ENCODE measurements around the gene MAPK4. TPM values are rescaled to one million over a fixed set of nuclear protein-coding genes. Genes with fewer than 3 reads are reported as not detected.

The MAPK4 gene
- polyA plus RNA-seq, 1 donor = 1.5 TPM

- no peaks in the 10 kb centered on the region for H3K36me3 ChIP-seq (ENCODE audit: control insufficient read depth, insufficient read depth, low read length)
Observed at GRCh38 chr18:50651334-50651733, 91.4 kb downstream of the MAPK4 start.

GRCh38 chr18:50653402-50654093, 93.7 kb downstream of the MAPK4 start:
- Histone ChIP-seq H3K9me3 (ENCODE audit: control insufficient read depth, low read depth, low read length) (no peaks in the 10 kb centered on the region), H3K27me3 (ENCODE audit: control insufficient read depth, insufficient read depth, low read length) (no peaks in the 10 kb centered on the region), H3K4me3 (ENCODE audit: low read length) (no peak overlapping the region), H3K27ac (ENCODE audit: low read length) (peak overlapping the region; percentile 50), H3K4me1 (ENCODE audit: control insufficient read depth, insufficient read depth, low read length) (peaks cover 18% of the 10 kb centered on the region), H3K36me3 (ENCODE audit: control insufficient read depth, insufficient read depth, low read length) (no peaks in the 10 kb centered on the region)
- WGBS (ENCODE audit: insufficient coverage, low lambda C conversion rate) = no CpG with 5 or more reads among the region's 11 CpGs
- DNase-seq = no peak

More at GRCh38 chr18:50651334-50651733, 91.4 kb downstream of the MAPK4 start:
- WGBS (ENCODE audit: insufficient coverage, low lambda C conversion rate) = no CpG with 5 or more reads among the region's 7 CpGs
- Histone ChIP-seq H3K4me1 (ENCODE audit: control insufficient read depth, insufficient read depth, low read length) (peaks cover 18% of the 10 kb centered on the region), H3K9me3 (ENCODE audit: control insufficient read depth, low read depth, low read length) (no peaks in the 10 kb centered on the region), H3K27me3 (ENCODE audit: control insufficient read depth, insufficient read depth, low read length) (no peaks in the 10 kb centered on the region), H3K27ac (ENCODE audit: low read length) (no peak overlapping the region), H3K4me3 (ENCODE audit: low read length) (no peak overlapping the region)
- no peak for DNase-seq

- DNase-seq = no peak
- peak overlapping the region; percentile 50 for H3K27ac ChIP-seq (ENCODE audit: low read length)
- H3K4me3 ChIP-seq (ENCODE audit: low read length) = no peak overlapping the region
- H3K9me3 ChIP-seq (ENCODE audit: control insufficient read depth, low read depth, low read length) = no peaks in the 10 kb centered on the region
- H3K4me1 ChIP-seq (ENCODE audit: control insufficient read depth, insufficient read depth, low read length) = peaks cover 18% of the 10 kb centered on the region
- WGBS (ENCODE audit: insufficient coverage, low lambda C conversion rate) = no CpG with 5 or more reads among the region's 2 CpGs
- H3K27me3 ChIP-seq (ENCODE audit: control insufficient read depth, insufficient read depth, low read length) = no peaks in the 10 kb centered on the region
- H3K36me3 ChIP-seq (ENCODE audit: control insufficient read depth, insufficient read depth, low read length) = no peaks in the 10 kb centered on the region
Observed at GRCh38 chr18:50654211-50654610, 94.3 kb downstream of the MAPK4 start.

GRCh38 chr18:50654658-50655550, 95.0 kb downstream of the MAPK4 start:
- no peak overlapping the region for H3K4me3 ChIP-seq (ENCODE audit: low read length)
- H3K36me3 ChIP-seq (ENCODE audit: control insufficient read depth, insufficient read depth, low read length) = no peaks in the 10 kb centered on the region
- H3K27me3 ChIP-seq (ENCODE audit: control insufficient read depth, insufficient read depth, low read length) = no peaks in the 10 kb centered on the region
- WGBS (ENCODE audit: insufficient coverage, low lambda C conversion rate) = no CpG with 5 or more reads among the region's 17 CpGs
- H3K9me3 ChIP-seq (ENCODE audit: control insufficient read depth, low read depth, low read length) = no peaks in the 10 kb centered on the region
- peak overlapping the region; percentile 50 for H3K27ac ChIP-seq (ENCODE audit: low read length)
- peak; percentile 42 to 77 for DNase-seq
- H3K4me1 ChIP-seq (ENCODE audit: control insufficient read depth, insufficient read depth, low read length) = peaks cover 18% of the 10 kb centered on the region

GRCh38 chr18:50656396-50656795, 96.5 kb downstream of the MAPK4 start:
- Histone ChIP-seq H3K4me1 (ENCODE audit: control insufficient read depth, insufficient read depth, low read length) (peaks cover 18% of the 10 kb centered on the region), H3K9me3 (ENCODE audit: control insufficient read depth, low read depth, low read length) (no peaks in the 10 kb centered on the region), H3K36me3 (ENCODE audit: control insufficient read depth, insufficient read depth, low read length) (no peaks in the 10 kb centered on the region), H3K27me3 (ENCODE audit: control insufficient read depth, insufficient read depth, low read length) (no peaks in the 10 kb centered on the region), H3K27ac (ENCODE audit: low read length) (no peak overlapping the region), H3K4me3 (ENCODE audit: low read length) (no peak overlapping the region)
- DNase-seq = no peak
- WGBS (ENCODE audit: insufficient coverage, low lambda C conversion rate) = no CpG with 5 or more reads among the region's 2 CpGs

- H3K27me3 ChIP-seq (ENCODE audit: control insufficient read depth, insufficient read depth, low read length) = no peaks in the 10 kb centered on the region
- WGBS (ENCODE audit: insufficient coverage, low lambda C conversion rate) = no CpG with 5 or more reads among the region's 8 CpGs
- no peak overlapping the region for H3K4me3 ChIP-seq (ENCODE audit: low read length)
- no peak overlapping the region for H3K27ac ChIP-seq (ENCODE audit: low read length)
- no peaks in the 10 kb centered on the region for H3K36me3 ChIP-seq (ENCODE audit: control insufficient read depth, insufficient read depth, low read length)
- no peak for DNase-seq
- H3K4me1 ChIP-seq (ENCODE audit: control insufficient read depth, insufficient read depth, low read length) = peaks cover 18% of the 10 kb centered on the region
- no peaks in the 10 kb centered on the region for H3K9me3 ChIP-seq (ENCODE audit: control insufficient read depth, low read depth, low read length)
Observed at GRCh38 chr18:50656841-50657470, 97.1 kb downstream of the MAPK4 start.

GRCh38 chr18:50658601-50659000, 98.7 kb downstream of the MAPK4 start:
- Histone ChIP-seq H3K9me3 (ENCODE audit: control insufficient read depth, low read depth, low read length) (no peaks in the 10 kb centered on the region), H3K27me3 (ENCODE audit: control insufficient read depth, insufficient read depth, low read length) (no peaks in the 10 kb centered on the region), H3K36me3 (ENCODE audit: control insufficient read depth, insufficient read depth, low read length) (no peaks in the 10 kb centered on the region), H3K4me1 (ENCODE audit: control insufficient read depth, insufficient read depth, low read length) (peaks cover 11% of the 10 kb centered on the region), H3K4me3 (ENCODE audit: low read length) (no peak overlapping the region), H3K27ac (ENCODE audit: low read length) (no peak overlapping the region)
- DNase-seq = no peak
- WGBS (ENCODE audit: insufficient coverage, low lambda C conversion rate) = no CpG with 5 or more reads among the region's 5 CpGs

GRCh38 chr18:50659091-50660003, 99.5 kb downstream of the MAPK4 start:
- no peak overlapping the region for H3K27ac ChIP-seq (ENCODE audit: low read length)

GRCh38 chr18:50661013-50661412, 101.1 kb downstream of the MAPK4 start:
- Histone ChIP-seq H3K27ac (ENCODE audit: low read length) (no peak overlapping the region), H3K4me3 (ENCODE audit: low read length) (no peak overlapping the region), H3K36me3 (ENCODE audit: control insufficient read depth, insufficient read depth, low read length) (no peaks in the 10 kb centered on the region), H3K9me3 (ENCODE audit: control insufficient read depth, low read depth, low read length) (no peaks in the 10 kb centered on the region), H3K27me3 (ENCODE audit: control insufficient read depth, insufficient read depth, low read length) (no peaks in the 10 kb centered on the region), H3K4me1 (ENCODE audit: control insufficient read depth, insufficient read depth, low read length) (no peaks in the 10 kb centered on the region)
- no peak for DNase-seq
- WGBS (ENCODE audit: insufficient coverage, low lambda C conversion rate) = no CpG with 5 or more reads among the region's 1 CpG

More at GRCh38 chr18:50659091-50660003, 99.5 kb downstream of the MAPK4 start:
- Histone ChIP-seq H3K9me3 (ENCODE audit: control insufficient read depth, low read depth, low read length) (no peaks in the 10 kb centered on the region), H3K4me1 (ENCODE audit: control insufficient read depth, insufficient read depth, low read length) (peaks cover 4% of the 10 kb centered on the region), H3K36me3 (ENCODE audit: control insufficient read depth, insufficient read depth, low read length) (no peaks in the 10 kb centered on the region), H3K4me3 (ENCODE audit: low read length) (no peak overlapping the region), H3K27me3 (ENCODE audit: control insufficient read depth, insufficient read depth, low read length) (no peaks in the 10 kb centered on the region)
- DNase-seq = peak in 1 of 2 donors; percentile 45
- 80% methylated on average over 2 of the region's 13 CpGs for WGBS (ENCODE audit: insufficient coverage, low lambda C conversion rate)
